SU-DHL-6 (cell line): Measurements from ENCODE around the gene CAPN5.

Experiments used
- H2AFZ ChIP-seq: fragments of 200-600 bp; sonication (generic); 2 replicates; pipeline ENCODE4 v1.6.1; 2014; ENCODE audit warnings: low read depth, mild to moderate bottlenecking, moderate library complexity, mixed read lengths, antibody characterized with exemption, low read length; ENCODE audit not compliant: severe bottlenecking
- H3F3A ChIP-seq: fragments of 200-600 bp; shearing (Covaris generic); 2 replicates; pipeline ENCODE4 v1.6.0; 2016; ENCODE audit warnings: antibody characterized with exemption, mild to moderate bottlenecking; ENCODE audit not compliant: insufficient read depth
- H3K27ac ChIP-seq: fragments of 200-600 bp; sonication (generic); 2 replicates; pipeline ENCODE4 v1.5.1; 2016; ENCODE audit warnings: low read depth, mild to moderate bottlenecking, low read length, moderate library complexity, mixed read lengths
- H3K27me3 ChIP-seq: fragments of 200-600 bp; sonication (generic), shearing (Covaris generic); 2 replicates; pipeline ENCODE4 v1.6.0; 2014; ENCODE audit warnings: mild to moderate bottlenecking, low read length
- H3K36me3 ChIP-seq: fragments of 200-600 bp; sonication (generic); 2 replicates; pipeline ENCODE4 v1.6.1; 2014; ENCODE audit warnings: mild to moderate bottlenecking, low read length, mixed read lengths
- H3K4me2 ChIP-seq: fragments of 300-600, 200-600 bp; shearing (Covaris generic), sonication (generic); 2 replicates; pipeline ENCODE4 v1.6.0; 2014; ENCODE audit warnings: low read length, low read depth, mild to moderate bottlenecking; ENCODE audit not compliant: poor library complexity, severe bottlenecking
- H3K4me3 ChIP-seq: fragments of 200-600 bp; sonication (generic); 2 replicates; pipeline ENCODE4 v1.5.1; 2014; ENCODE audit warnings: antibody characterized with exemption, low read length, mild to moderate bottlenecking, mixed read lengths; ENCODE audit not compliant: insufficient read depth, poor library complexity, severe bottlenecking
- H3K79me2 ChIP-seq: fragments of 200-600 bp; sonication (generic); 2 replicates; pipeline ENCODE4 v1.6.1; 2014; ENCODE audit warnings: mild to moderate bottlenecking, low read length, moderate library complexity; ENCODE audit not compliant: insufficient read depth
- H3K9ac ChIP-seq: fragments of 200-600 bp; sonication (generic); 2 replicates; pipeline ENCODE4 v1.7.0; 2014; ENCODE audit warnings: mild to moderate bottlenecking, low read length
- H3K9me2 ChIP-seq: fragments of 200-600 bp; sonication (generic); replicated peaks from 2 replicates; pipeline ENCODE4 v1.6.1; 2014; ENCODE audit warnings: low read length; ENCODE audit not compliant: insufficient read depth
- H3K9me3 ChIP-seq: fragments of 200-600 bp; sonication (generic); 2 replicates; pipeline ENCODE4 v1.6.1; 2014; ENCODE audit warnings: low read length, mixed read lengths; ENCODE audit not compliant: insufficient read depth
- H4K20me1 ChIP-seq: fragments of 200-600 bp; sonication (generic); 2 replicates; pipeline ENCODE4 v1.6.1; 2014; ENCODE audit warnings: low read depth, mild to moderate bottlenecking, antibody characterized with exemption, low read length, moderate library complexity, mixed read lengths
- EZH2phosphoT487 ChIP-seq: fragments of 200-600 bp; sonication (generic), shearing (Covaris generic); conservative IDR thresholded peaks from 2 replicates; pipeline ENCODE4 v1.6.1; 2018; ENCODE audit warnings: mild to moderate bottlenecking, antibody characterized with exemption, low read length, moderate library complexity, mixed read lengths
- TF ChIP-seq, protein P1 (sequence below): fragments of 200-600 bp; sonication (generic); IDR thresholded peaks from one replicate; pipeline ENCODE4 v1.5.1; 2017; ENCODE audit warnings: antibody characterized with exemption, mild to moderate bottlenecking, low read length, moderate library complexity; ENCODE audit not compliant: insufficient read depth, poor library complexity, severe bottlenecking

CAPN5 gene

DNA sequence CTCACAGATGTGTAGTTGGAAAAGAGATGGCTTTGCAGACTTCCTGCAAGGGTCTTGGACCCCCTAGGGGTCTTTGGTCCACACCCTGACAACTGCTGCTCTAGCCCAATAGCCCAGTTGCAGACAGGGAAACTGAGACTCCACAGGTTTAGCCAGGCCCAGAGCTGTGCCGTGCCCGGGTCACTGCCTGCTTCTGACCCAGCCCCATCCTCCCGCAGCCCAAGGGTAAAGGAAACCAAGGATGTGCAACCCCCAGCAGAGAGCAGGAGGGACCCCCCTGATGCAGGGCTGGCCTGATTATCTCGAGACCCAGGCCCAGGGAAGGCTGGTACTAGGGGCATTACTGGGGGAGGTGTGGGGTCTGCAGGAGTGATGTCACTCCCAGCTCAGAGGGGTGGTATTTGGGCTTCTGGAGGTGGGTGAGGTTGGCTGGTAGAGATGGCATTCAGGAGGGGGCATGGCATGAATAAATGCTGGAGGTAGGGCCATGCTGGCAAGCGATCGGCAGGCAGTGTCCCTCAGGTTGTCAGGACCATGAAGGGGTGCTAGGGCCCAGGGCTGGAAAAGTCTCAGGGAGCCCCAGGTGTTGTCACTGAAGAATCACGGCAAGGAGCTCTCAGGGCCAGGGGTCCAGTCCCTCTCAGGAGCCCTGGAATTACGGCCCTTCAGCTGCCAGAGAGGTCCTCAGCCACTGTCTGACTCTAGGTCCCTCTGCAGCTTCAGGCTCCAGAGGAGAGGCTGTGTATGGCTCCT lies 82.4 kb downstream of the CAPN5 start:
- Histone ChIP-seq H4K20me1 (no peaks in the 10 kb centered on the region), H3K9ac (no peak overlapping the region), H2AFZ (no peak overlapping the region), H3K9me3 (no peaks in the 10 kb centered on the region), H3K36me3 (no peaks in the 10 kb centered on the region), H3F3A (no peaks in the 10 kb centered on the region), H3K9me2 (no peaks in the 10 kb centered on the region), H3K4me2 (no peak overlapping the region), H3K79me2 (no peaks in the 10 kb centered on the region), H3K27ac (no peak overlapping the region), H3K27me3 (no peaks in the 10 kb centered on the region), H3K4me3 (no peak overlapping the region)
- TF ChIP-seq, protein P1, sequence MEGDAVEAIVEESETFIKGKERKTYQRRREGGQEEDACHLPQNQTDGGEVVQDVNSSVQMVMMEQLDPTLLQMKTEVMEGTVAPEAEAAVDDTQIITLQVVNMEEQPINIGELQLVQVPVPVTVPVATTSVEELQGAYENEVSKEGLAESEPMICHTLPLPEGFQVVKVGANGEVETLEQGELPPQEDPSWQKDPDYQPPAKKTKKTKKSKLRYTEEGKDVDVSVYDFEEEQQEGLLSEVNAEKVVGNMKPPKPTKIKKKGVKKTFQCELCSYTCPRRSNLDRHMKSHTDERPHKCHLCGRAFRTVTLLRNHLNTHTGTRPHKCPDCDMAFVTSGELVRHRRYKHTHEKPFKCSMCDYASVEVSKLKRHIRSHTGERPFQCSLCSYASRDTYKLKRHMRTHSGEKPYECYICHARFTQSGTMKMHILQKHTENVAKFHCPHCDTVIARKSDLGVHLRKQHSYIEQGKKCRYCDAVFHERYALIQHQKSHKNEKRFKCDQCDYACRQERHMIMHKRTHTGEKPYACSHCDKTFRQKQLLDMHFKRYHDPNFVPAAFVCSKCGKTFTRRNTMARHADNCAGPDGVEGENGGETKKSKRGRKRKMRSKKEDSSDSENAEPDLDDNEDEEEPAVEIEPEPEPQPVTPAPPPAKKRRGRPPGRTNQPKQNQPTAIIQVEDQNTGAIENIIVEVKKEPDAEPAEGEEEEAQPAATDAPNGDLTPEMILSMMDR: no peak
- TF ChIP-seq EZH2phosphoT487: no peak

DNA sequence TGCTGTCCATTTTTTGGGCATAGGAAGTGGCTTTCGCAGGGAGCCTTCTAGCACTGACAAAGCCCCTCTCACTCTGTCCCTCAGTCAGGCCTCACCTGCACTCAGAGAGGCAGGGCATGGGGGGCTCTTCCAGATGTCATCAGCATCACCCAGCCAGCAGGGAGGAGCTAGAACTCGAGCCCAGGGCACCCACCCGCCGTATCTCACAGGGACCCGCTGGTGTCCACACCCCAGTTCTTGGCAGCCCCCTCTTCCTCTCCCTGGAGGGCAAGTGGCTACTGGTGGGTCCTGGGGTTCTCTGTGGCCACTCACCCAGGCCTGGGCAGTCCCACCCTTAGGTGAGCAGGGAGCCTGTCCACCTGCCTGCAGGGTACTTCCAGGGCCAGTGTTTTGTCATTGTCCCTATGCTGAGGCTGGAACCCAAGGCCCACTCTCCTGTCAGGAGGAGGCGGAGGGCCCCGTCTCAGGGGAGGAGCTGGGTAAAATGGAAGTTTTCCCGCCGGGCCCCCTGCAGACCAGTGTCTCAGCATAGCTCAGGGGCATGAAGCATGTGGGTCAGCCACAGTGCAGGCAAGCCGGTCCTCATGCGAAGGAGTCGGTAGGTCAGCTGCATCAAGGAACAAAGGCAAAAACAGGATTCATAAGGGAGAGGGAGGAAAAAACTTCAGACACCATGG lies 83.1 kb downstream of the CAPN5 start:
- Histone ChIP-seq H4K20me1 (no peaks in the 10 kb centered on the region), H3K9ac (no peak overlapping the region), H3K79me2 (no peaks in the 10 kb centered on the region), H3F3A (no peaks in the 10 kb centered on the region), H3K4me3 (no peak overlapping the region), H3K9me3 (no peaks in the 10 kb centered on the region), H3K4me2 (no peak overlapping the region), H2AFZ (no peak overlapping the region), H3K27ac (no peak overlapping the region), H3K27me3 (no peaks in the 10 kb centered on the region), H3K36me3 (no peaks in the 10 kb centered on the region), H3K9me2 (no peaks in the 10 kb centered on the region)
- TF ChIP-seq, protein P1: no peak
- no peak for TF ChIP-seq EZH2phosphoT487

DNA sequence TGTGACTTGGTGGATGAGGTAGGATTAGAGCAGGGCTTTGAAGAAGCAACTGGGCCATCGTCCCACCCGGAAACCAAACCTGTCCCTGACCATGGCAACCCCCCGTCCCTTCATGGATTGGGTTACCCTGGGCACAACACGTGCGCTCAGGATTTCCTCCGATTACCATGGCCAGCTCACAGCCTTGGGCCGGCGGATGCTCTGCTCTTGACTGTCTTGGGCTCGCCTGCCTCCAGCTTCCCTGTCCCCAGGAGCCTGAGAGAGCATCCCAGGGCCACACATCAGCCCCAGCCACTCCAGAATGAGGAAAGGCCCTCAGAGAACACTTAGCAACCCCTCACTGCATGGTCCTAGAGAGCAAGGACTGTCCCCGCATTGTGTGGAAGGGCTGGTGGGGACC lies 84.1 kb downstream of the CAPN5 start:
- Histone ChIP-seq H3F3A (no peaks in the 10 kb centered on the region), H3K9ac (no peak overlapping the region), H3K27me3 (no peaks in the 10 kb centered on the region)

More for the DNA sequence above, 84.1 kb downstream of the CAPN5 start:
- no peak overlapping the region for H2AFZ ChIP-seq
- no peak overlapping the region for H3K4me2 ChIP-seq
- no peak overlapping the region for H3K27ac ChIP-seq
- no peaks in the 10 kb centered on the region for H4K20me1 ChIP-seq
- no peaks in the 10 kb centered on the region for H3K9me3 ChIP-seq
- no peak for TF ChIP-seq EZH2phosphoT487
- TF ChIP-seq, protein P1: no peak
- no peak overlapping the region for H3K4me3 ChIP-seq
- H3K36me3 ChIP-seq: no peaks in the 10 kb centered on the region
- H3K79me2 ChIP-seq: no peaks in the 10 kb centered on the region
- H3K9me2 ChIP-seq: no peaks in the 10 kb centered on the region
